Stimulated activated CD8-positive, alpha-beta memory T cell treated with anti-CD3 and anti-CD28 coated beads, Interleukin-12 subunit alpha, Interleukin-12 subunit beta, amount 100 ng/mL, for 4 hours (primary cell): ENCODE measurements around the gene PDE4B.

Source experiments
- DNase-seq: peaks from one replicate; pipeline ENCODE4 v3.0.0-alpha.2; 2020; ENCODE audit warnings: low read depth

Gene PDE4B

DNA sequence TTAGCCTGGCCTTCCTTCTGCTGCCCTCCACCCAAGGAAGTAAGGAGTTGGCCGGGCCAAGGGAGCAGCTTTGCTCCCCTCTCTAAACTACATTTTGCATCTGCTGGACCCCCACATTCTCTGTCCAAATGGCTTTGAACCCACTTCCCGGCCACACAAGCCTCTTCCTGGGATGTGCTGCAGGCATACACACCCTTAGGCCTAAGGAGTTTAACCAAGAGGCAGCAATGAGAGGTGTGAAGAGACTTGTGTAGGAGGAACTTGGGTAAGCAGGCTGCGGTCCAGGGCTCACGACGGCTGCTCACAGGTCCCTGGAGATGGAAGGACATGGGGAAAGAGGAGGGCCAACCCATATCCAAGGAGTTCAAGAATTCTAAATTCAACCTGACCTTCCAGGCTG is 544.6 kb downstream of the PDE4B start:
- DNase-seq = no peak

DNA sequence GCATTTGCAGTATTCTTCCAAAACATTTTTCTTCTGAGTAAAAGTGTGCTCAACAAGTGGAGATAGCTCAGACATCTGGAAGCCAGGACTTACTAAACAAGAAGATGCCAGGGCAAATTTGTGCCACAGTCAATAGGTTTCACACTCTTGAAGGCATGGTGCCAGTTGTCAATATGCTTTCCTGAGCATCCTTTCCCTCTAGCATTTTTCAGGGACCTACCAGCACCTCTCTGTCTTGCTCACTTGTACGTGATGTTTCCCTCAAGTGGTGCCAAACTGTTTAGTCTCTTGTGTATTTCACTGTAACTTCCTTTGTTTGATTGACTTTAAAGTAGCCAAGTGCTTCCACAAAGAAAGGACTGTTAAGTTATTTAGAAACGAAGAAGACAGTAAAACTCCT is 547.2 kb downstream of the PDE4B start:
- DNase-seq = no peak

DNA sequence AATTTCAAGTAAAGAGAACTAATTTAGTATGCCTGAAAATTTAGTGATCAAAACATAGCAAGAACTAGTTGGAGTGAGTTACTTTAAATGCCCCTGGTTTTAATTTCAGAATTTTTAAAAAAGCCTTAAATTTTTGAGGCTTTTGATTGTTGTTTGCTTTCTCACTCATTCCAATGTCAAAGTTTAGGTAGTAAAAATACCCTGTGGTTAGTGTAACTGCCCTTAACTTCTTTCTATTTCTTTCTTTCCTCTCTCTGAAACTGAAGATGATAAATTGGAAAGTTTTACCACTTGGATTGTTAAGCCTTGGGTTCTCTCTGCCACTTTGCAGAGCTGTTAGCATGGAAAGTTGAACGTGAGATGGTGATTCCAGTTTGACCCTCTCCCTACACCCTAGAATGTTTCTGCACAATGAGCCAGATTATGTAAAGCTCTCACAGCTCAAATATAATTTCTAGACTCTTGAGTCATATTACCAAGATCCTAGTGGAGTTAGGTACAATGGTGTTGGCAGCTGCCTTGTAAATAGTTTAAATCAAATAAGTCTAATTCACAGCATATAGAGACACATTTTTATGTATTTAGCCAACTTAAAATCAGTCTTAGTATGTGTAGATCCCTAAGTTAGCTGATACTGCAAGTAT is 548.9 kb downstream of the PDE4B start:
- no peak for DNase-seq

DNA sequence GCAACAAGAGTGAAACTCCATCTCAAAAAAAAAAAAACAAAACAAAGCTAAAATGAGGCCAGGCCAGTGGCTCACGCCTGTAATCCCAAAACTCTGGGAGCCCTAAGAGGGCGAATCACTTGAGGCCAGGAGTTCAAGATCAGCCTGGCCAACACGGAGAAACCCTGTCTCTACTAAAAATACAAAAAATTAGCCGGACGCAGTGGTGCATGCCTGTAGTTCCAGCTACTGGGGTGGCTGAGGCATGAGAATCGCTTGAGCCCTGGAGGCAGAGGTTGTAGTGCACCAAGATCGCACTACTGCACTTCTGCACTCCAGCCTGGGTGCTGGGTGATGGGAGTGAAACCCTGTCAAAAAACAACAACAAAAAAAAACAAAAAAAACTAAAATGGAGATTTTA is 550.0 kb downstream of the PDE4B start:
- no peak for DNase-seq

DNA sequence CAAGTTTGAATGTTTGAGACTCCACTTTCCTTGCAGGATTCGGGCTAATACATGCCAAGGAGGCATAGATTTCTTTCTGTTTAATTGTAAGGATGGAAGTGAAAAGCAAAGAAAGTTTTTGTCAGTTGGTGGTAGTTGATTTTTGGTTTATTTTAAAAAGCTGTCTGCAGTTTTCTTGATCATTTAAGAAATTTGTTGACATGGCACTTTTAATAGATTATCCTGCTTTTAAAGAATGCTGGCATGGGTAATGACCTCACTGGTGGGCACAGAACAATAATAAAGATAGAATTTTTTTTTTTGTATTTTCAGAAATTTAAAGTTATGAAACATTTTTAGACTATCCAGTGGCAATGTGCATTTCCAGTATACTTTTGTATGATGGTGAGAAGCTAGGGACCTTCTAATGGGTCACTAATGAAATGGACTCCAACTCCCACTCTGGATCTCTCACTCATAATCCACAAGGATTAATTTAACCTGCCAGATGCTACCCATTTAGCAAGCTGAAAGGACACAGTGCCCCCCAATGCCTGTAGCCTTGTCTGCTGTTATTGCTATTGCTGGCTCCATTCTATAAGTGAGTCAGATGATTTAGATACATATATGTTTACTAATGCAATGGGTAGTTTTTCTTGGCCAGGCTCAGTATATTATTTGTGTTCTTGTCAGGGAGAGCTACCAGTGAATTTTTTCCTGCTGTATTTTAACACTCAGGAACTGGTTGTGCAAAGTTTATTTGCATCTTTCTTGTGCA is 551.1 kb downstream of the PDE4B start:
- no peak for DNase-seq

DNA sequence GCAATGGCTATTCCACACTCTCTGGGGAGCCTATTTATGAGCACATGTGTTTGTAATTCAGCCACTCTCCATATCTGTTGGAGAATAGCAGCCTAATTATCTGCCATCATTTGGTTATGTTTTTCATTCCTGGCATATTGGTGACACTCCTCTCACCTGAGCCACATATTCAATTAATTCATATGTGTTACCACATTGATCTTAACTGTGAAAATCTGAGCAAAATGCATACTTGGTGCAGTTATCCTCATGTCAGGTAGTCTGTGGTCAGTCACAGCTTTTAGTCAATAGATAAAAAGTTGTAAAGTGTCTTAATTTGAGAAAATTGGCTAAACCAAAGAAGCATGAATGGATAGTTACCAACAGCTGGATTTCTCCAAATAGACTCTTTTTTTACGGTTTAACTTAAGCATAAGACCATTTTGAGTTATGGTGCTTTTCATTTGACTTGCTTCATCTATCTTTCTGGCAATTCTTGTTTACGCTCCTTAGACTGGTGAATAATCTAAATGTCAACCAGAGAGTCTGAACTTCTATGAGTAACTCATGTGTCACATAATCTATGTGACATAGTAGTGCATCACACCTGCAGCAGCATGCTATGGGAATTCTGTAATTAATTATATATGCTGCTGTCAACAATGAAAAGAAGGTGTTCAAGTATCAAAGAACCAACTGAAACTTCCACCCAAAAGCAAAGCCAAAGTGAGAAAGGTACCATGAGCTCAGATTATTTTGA is 553.5 kb downstream of the PDE4B start:
- DNase-seq = no peak

DNA sequence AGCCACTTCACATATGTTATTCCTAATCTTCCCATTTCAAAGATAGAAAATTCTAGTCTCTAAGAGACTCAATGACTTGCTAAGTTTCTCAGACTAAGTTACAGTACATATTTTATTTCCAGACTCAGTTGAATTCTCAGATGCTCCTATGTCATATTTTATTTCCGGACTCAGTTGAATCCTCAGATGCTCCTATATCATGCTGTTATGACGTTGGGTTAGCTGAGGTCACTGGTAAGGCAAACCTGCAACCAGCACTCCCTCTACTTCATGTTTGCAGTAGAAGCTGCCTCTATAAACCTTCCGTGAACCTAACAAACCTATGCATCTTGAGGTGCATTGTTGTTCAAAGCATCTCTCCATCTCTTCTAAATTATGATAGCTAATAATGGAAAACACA is 554.2 kb downstream of the PDE4B start:
- DNase-seq = no peak

DNA sequence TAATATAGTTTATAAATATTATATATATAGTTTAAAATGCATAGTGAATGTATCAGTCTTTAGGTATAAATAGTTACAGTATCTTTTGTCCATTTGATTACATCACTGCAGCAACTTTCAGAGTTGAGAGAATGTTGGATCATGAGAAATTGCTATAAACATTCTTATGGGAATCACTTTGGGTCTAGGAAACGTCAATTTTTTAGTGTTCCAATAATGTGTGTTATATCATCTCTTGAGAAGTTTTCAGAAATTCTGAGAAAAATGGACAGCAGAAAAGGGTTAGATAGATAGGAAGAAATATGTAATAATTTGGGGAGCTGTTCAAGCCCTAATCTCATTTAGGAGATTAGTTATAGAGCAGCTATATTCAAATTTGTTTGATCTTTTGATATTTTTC is 556.1 kb downstream of the PDE4B start:
- DNase-seq = no peak

DNA sequence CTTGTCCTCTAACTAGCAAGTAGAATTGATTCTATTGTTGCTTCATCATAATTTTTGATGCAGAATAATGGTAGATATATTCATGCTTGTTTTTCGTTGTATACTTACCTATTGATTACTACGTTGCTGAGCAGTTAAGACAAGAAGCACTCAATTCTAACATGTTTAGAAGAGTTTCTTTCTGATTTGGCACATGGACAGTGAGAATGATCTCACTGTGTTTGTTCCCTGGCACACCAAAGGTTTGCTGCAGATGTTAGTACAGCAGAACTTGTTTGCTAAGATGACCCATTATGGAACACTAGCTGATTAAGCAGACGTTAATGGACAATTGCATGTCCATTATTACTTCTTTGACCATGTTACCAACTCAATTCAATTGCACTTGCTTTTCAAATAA is 556.5 kb downstream of the PDE4B start:
- DNase-seq = no peak

DNA sequence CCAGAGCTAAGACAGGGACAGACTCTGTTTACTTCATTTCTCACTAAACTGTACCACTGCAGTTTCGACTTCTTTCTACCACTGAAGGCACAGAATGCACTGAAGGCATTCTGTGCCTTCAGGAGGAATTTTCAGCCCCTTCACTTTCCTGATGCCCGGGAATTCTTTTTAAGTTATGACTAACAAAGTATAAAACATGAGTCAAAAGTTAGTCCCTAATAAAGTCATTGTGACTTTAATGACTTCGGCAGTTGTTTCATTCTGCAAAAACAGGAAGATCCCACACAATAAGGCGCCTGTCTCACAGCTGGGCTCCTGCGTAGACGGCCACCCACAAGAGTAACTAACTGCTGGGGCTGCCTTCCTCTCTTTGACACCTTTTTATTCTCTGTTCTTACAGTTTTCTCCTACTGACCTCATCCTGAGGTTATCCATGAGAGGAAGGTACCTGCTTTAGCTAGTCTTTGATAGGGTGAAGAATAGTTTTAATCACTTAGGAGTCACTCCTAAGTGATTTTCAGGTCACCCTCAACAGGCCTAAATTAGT is 557.4 kb downstream of the PDE4B start:
- DNase-seq = no peak

DNA sequence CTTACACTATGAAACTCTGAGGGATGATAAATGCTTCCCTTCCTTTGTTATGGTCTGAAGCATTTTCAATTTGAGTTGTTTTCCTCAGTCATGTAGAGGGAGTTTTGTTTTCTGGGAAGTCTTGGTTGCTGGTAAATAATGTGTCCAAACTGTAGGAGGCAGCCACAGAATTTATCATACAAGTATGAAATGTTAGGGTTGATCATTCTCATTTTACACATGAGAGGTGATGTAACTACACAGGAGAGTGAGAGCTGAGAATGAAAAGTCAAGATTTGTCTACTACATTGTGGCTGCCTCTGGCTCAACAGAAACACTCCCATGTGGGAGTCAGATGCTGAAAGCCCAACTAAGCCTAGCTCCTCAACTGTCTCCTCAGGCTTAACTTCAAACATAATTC is 558.8 kb downstream of the PDE4B start:
- DNase-seq = no peak

DNA sequence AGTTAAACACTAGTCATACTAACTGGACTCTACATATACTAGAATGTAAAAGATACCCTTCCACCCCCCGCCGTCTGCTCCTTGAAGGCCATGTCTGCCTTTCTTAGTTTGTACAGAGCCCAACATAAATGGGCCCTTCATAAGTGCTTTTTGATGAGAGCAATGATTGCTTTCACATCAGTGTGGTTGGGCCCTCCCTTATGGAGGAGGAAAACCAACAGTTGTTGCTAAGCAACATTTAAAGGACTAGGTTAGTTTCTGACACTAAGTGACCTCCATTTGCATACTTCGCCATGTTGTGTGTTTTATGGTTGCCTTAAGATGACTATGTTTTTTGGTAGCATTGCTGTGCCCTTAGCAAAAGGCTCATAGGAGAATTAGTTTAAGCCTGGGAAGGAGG is 559.2 kb downstream of the PDE4B start:
- no peak for DNase-seq

DNA sequence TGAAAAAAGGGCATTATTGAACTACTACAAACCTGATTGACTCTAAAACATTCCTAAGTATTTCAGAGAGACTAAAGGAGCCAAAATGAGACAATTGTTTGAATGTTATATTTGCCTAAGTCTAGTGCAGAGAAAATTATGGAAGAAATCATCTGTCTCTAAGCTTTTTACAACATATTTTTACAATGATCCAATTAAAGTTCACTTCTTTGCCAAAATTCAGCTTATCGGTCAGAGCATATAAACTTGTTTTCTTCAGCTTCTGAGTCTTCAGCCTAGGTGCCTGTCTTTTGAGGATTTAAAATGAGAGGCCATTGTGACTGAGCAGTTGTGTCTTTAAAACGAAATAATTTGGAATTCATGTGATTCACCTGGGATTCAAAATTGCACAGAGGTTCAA is 560.1 kb downstream of the PDE4B start:
- no peak for DNase-seq

DNA sequence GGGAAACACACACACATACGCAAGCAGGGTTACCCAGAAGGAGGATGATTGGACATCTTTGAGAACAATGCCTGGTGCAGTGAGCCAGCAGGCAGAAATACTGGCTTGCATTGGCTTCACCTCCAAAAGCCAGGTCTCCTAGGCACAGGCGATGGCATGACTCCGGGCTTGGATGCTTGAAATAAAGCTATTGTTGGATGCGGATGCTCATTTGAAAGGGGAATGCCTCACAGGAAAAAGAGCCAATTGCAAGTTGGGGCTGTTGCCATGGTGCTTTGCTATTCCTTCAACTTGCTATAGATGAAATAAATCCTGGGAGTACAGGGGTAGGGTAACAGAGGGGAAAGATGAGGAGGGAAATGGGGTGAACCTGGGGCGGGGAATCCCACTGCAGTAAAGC is 560.6 kb downstream of the PDE4B start:
- DNase-seq = no peak

DNA sequence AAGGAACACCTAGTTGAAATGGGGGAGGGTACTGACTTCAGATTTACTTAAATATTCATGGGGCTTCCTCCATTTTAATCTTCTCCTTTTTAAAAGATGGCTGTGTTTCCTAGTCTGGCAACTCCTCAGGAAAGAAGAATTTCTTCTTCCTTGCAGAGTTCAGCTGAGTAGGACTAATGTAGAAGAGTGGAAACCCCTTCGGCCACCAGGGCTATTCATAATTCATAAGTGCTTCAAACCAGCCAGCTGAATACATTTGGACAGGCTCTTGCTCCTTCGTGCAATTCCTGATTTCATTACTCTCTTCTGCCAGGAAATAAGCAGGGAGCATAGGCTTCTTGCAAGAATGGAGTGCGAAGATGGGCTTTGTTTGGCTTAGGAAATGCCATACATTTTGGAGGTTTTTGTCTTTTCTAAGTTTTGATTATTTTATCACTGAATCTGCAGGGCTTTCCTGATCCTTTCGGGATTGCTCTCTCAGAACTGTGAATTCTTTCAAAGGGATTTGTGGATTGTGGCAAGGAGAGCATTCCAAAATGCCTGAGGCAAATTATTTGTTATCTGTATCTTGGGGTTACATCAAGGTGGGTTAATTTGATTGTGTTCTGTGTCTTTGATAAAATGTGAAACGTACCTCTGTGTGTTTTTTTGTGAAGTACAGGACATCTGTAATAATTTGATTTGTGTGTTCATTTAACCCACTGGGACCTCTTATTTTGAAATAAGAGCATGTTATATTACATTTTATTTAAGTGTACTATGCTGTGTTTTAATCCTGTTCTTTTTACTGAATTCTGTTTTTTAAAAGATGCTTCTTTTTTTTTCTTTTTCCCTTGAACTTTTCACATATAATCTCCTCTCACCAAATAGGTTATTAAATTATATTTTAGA is 561.9 kb downstream of the PDE4B start:
- no peak for DNase-seq

DNA sequence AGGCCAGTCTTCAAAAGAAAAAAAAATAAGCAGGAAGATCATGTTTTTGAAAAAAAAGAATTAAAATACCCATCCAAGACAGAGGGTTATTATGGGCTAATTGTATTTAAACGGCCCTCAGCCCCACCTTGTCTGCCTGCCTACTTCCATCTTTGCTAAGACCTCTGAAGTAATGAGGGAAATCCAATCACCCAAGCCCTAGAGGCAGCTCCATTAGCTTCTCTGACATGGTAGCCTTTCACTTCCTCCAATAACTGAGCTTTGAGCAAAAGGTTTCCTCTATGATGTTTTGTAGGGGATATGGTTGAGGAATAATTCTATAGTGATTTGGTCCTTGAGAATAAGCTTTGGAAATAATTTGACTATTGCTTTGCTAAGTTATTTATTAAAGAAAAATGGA is 563.1 kb downstream of the PDE4B start:
- no peak for DNase-seq

DNA sequence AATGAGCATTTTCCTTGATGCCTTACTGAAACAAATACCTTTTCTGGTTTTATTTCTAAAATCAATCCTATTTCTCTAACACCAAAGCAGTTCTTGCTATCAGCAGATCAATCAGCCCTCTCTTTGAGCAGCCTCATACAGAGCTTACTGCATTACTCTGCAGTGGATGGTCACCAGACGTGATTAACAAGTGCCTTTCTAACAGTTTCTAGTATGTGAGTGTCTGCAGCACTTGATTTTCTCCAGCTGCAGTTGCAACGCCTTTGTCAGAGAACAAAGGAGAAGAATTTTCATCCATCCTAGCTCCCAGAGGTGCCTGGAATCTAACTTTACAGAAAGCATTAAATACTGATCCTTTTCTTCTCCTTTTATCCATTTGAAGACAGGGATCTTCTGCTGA is 563.9 kb downstream of the PDE4B start:
- no peak for DNase-seq

DNA sequence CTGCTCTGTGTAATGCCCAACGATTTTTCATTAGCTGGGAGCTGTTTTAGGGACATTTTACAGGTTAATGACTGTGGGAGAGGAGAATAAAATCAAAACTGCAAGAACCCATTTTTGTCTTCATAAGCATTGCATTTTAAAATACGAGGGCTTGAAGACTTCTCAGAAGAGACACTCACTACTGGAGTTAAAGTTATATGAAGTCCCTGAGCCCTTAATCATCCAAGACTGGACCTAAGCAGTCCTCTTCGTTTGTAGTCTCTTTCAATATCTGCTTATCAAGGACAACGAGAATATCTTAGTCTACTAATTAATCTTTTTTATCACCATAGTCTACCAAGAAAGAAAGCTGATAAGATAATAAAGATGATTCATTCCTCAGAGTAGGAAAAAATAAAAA is 564.3 kb downstream of the PDE4B start:
- no peak for DNase-seq

DNA sequence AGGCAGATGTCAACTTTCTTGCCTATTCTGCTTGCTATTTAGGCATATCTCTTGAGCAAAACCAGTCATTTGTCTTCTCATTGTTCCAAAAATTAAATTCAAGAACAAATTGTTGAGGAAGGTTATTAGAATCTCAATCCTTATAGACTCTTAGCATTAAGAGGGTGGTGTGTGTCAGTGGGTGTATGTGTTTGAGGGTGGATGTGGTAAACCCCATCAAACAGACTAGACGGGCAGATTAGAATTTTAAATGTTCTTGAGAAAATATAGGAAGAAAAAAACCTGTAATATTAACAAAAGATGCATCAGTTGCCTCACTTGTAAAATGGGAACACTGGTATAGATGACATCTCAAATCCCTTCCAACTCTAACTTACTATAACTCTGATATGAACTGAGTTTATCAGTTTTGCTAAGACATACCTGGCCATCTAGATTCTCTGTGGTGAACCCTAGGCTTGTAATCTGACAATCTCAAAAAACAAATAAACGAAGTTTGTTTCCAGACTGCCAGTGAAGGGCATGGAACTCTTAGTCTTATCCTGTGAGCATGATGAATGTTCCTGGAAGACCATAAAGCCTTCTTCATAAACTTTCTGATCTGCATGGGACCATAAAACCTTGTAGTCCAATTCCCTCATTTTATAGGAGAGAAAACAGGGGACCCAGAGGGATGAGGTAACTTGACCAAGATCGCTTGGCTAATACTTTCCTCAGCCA is 564.9 kb downstream of the PDE4B start:
- DNase-seq = no peak

DNA sequence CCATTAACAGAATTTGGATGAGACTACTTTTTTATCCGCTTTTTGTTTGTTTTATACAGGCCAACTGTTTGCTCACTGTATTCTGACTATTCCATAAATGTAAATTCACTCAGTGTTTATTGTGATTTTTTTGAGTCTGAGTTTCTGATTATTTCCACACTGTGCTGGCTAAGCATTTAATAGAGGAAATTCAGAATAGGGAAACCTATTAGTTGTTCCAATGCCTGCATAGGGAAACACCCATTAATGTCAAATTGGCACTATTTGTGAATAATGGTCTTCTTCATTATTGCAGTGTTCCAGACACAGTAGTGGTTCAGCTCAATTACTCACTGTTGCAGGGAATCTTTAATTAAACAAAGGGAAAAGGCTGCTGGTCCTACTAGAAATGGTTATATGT is 566.6 kb downstream of the PDE4B start:
- no peak for DNase-seq

DNA sequence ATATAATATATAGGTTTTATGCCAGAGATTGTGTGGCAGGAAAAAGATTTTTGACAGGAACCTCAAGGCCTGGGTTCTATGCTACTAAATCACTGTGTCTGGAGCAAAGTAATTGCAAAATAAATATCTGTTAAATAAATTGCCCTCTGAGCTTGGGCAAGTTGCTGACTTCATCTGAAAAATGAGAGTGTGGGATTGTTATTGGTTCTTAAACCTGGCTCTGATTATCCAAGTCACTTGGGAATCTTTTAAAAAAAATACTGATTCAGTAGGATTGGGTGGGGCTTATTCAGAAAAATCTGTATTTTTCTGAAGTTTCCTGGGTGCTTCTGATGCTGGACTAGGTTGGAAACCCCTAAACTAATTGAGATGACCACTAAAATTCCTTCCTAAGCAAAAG is 567.1 kb downstream of the PDE4B start:
- no peak for DNase-seq
